Small intestine (tissue), 7 donors: ENCODE data around the gene CERK. TPM values are rescaled to one million over a fixed set of nuclear protein-coding genes. Genes with fewer than 3 reads are reported as not detected.

Source experiments
- DNase-seq, 2 donors: peaks; one replicate each; pipeline versions ENCODE4 v3.0.0 to v3.0.0-alpha.2; 2013
- FAIRE-seq: peaks from 2 replicates; lab custom pipeline; 2012; peaks lifted over from hg19 to GRCh38; lab: Jason Lieb, UNC
- H3K27ac ChIP-seq, 3 donors: one replicate each; pipeline ENCODE4 v1.5.1; 2013; ENCODE audit warnings: low read length in 2 of 3, mild to moderate bottlenecking in 2 of 3, control low read depth in 1 of 3, inconsistent platforms in 1 of 3, low read depth in 1 of 3, moderate library complexity in 1 of 3
- H3K27me3 ChIP-seq, 3 donors: one replicate each; pipeline ENCODE4 v1.6.1; 2013; ENCODE audit warnings: low read length in 3 of 3, inconsistent platforms in 1 of 3; ENCODE audit not compliant: control insufficient read depth in 3 of 3, insufficient read depth in 3 of 3
- H3K36me3 ChIP-seq, 3 donors: one replicate each; pipeline ENCODE4 v1.6.1; 2013; ENCODE audit warnings: low read length in 3 of 3, inconsistent platforms in 1 of 3, low read depth in 1 of 3, mild to moderate bottlenecking in 1 of 3, moderate library complexity in 1 of 3; ENCODE audit not compliant: control insufficient read depth in 3 of 3, insufficient read depth in 2 of 3
- H3K4me1 ChIP-seq, 3 donors: one replicate each; pipeline ENCODE4 v1.6.1; 2013; ENCODE audit warnings: low read length in 2 of 3, inconsistent platforms in 1 of 3, low read depth in 1 of 3, mild to moderate bottlenecking in 1 of 3, moderate library complexity in 1 of 3; ENCODE audit not compliant: control insufficient read depth in 3 of 3, insufficient read depth in 2 of 3
- H3K4me3 ChIP-seq, 3 donors: one replicate each; pipeline ENCODE4 v1.5.1; 2013; ENCODE audit warnings: low read length in 3 of 3, control low read depth in 1 of 3, inconsistent platforms in 1 of 3, low read depth in 1 of 3, mild to moderate bottlenecking in 1 of 3, moderate library complexity in 1 of 3
- H3K9me3 ChIP-seq, 2 donors: one replicate each; pipeline ENCODE4 v1.6.1; 2013; ENCODE audit warnings: low read depth in 1 of 2, low read length in 1 of 2; ENCODE audit not compliant: control insufficient read depth in 2 of 2, insufficient read depth in 1 of 2
- WGBS, 3 donors: extraction: QIAGEN DNeasy Blood & Tissue Kit; methylation state at CpG; one replicate each; pipeline ENCODE4 v1.1.7; 2013; 5-methylcytosine and 5-hydroxymethylcytosine counted together
- polyA plus RNA-seq, 4 donors: library from polyadenylated mRNA; stranded (reverse) in 3 of 4; unstranded in 1 of 4; fragments of 200-250 nt in 3 of 4; fragments of 120-200 nt in 1 of 4; gene quantifications; one replicate each; pipeline versions ENCODE4 v1.2.1 to v1.2.3, GENCODE V29; 2013
- donor health status: healthy with polysubstance abuse.
- donor health status: control.
- donor health status: control.
- donor health status: Bipolar disorder and iron deficiency.
- donor health status: healthy.

The CERK gene
- polyA plus RNA-seq, 4 donors, result 43.7 to 84.7 (median 59.7) TPM

DNA sequence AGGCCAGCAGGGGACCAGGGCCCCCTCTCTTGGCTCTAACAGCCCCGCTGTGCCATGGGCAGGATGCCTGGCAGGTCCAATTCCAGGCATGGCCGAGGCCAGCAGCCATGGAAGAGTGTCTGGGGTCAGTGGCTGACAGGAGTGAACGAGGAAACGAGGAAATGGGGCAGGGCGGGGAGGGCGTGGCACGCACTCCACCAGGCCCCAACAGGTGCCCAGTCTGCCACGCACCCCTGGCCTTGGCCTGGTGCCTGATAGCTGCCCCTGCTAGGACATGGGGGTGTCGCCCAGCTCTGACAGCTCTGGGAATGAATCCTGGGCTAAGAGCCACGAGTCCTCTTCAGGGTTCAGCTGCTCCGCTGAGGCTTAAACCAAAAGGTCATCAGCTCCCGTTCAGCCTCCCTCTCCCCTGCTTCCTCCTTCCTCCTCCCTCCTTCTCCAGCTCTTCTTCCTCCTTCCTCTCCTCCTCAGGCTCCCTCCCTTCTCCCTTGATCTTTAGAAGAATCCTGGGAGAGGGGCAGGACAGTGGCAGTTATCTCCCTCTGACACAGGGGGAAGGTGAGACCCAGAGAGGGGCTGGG, 12.9 kb upstream of the CERK start:
- H3K27ac ChIP-seq, result peak overlapping the region; percentile 52 to 85 (median 57)
- H3K9me3 ChIP-seq, result peaks cover 0 to 5% of the 10 kb centered on the region in 2 donors
- no peaks in the 10 kb centered on the region for H3K36me3 ChIP-seq
- peak; percentile 66 to 79 for DNase-seq
- no peak overlapping the region for H3K4me3 ChIP-seq
- peaks cover 21 to 45% (median 23%) of the 10 kb centered on the region in 3 donors for H3K4me1 ChIP-seq
- H3K27me3 ChIP-seq, result no peaks in the 10 kb centered on the region
- WGBS, 3 donors, result 9 to 46% (median 36%) methylated on average over 11 to 12 of the region's 12 CpGs
- no peak for FAIRE-seq

DNA sequence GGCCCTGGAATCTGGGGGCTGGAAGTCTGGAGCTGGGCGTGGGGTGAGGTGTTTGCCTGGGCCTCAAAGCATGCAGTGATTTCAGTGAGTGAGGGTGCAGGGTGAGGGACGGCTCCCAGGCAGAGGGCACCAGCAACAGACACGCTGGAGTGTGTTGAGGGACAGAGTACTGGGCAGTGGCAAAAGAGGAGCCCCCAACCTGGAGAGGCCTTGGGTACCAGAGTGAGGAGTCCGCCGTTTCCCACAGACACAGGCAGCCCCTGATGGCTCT, 12.4 kb upstream of the CERK start:
- Histone ChIP-seq H3K36me3 (no peaks in the 10 kb centered on the region), H3K9me3 (no peaks in the 10 kb centered on the region), H3K4me1 (peaks cover 21 to 45% (median 23%) of the 10 kb centered on the region in 3 donors), H3K4me3 (no peak overlapping the region), H3K27me3 (no peaks in the 10 kb centered on the region), H3K27ac (peak overlapping the region; percentile 36 to 85 (median 57))
- FAIRE-seq (no peak), DNase-seq (no peak)
- WGBS, 3 donors, result 42 to 72% (median 63%) methylated on average over 3 to 5 of the region's 5 CpGs

DNA sequence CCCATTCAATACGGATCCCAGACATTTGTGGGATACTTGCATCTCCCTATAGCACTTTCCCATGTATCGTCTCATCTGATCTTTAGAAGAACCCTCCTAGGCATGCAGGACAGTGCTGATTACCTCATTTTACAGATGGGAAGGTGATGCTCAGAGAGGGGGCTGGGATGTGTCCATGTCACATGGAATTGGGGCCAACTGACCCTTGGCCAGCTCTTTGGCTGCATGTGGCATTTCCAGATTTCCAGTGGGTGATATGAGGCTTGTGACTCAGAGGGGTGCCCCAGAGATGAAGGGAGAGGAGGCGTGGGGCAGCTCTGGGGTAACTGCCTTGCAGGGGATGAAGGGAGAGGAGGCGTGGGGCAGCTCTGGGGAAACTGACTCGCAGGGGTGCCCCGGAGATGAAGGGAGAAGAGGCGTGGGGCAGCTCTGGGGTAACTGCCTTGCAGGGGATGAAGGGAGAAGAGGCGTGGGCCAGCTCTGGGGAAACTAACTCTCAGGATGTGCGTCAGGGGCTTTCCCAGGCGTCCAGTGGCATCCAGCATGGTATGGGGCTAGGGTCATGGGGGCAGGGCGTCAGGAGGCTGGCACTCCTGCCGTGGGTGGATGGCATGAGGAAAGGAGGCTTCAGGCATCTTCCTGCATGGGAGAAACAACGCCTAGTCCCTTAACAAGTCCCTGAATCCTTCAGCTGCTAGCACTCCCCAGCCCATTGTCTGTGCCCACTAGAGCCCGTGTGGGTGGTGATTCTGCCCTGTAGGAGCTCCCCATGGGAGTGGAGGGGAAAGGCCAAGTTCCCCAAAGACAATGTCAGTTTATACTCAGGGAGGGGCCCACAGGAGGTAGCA, 11.9 kb upstream of the CERK start:
- H3K27ac ChIP-seq, result peak overlapping the region in 2 of 3 donors; percentile 57 to 85
- no peaks in the 10 kb centered on the region for H3K9me3 ChIP-seq
- WGBS, 3 donors, result 47 to 63% (median 51%) methylated on average over 14 of the region's 14 CpGs
- no peak for FAIRE-seq
- H3K36me3 ChIP-seq, result no peaks in the 10 kb centered on the region
- peaks cover 20 to 45% (median 23%) of the 10 kb centered on the region in 3 donors for H3K4me1 ChIP-seq
- no peak for DNase-seq
- H3K4me3 ChIP-seq, result no peak overlapping the region
- H3K27me3 ChIP-seq, result no peaks in the 10 kb centered on the region

DNA sequence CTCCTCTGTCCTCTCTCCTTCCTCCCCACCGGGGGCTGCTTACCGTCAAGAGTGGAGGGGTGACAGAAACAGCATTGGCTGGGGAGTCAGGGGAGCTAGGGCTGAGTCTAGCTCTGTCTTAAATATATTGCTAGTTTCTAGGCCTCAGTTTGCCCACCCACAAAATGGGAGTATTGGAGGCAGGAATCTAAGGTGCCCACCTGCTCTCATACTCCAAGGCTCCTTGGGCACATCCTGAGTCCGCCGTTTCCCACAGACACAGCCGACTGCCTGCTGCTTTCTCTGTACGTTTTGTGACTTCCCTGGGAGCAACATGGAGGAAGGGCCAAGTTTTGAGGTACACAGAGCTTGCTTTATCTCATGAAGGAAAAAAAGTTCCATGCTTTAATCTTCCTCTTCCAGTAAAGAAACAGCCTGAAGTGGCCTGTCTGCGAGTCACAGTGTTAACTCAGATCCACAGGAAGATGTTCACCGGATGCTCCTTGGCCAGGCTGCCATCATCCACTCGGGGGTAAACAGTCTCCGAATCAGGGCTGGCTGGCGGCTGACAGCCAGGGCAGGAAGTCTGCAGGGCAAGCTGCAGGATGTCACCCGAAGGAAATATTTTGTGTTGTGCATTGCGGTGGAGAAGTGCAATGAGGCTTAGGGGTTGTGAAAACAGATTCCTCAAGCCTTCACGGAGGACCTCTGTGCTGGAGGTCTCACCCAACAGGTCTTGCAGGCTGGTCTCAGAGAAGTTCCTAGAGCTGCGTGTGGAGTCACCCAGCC, 11.0 kb upstream of the CERK start:
- FAIRE-seq (no peak), DNase-seq (no peak)
- peak overlapping the region; percentile 30 to 85 (median 57) for H3K27ac ChIP-seq
- H3K36me3 ChIP-seq, result no peaks in the 10 kb centered on the region
- no peak overlapping the region for H3K4me3 ChIP-seq
- H3K4me1 ChIP-seq, result peaks cover 18 to 50% (median 23%) of the 10 kb centered on the region in 3 donors
- H3K9me3 ChIP-seq, result no peaks in the 10 kb centered on the region
- 39 to 71% (median 54%) methylated on average over 15 of the region's 15 CpGs for WGBS, 3 donors
- no peaks in the 10 kb centered on the region for H3K27me3 ChIP-seq

DNA sequence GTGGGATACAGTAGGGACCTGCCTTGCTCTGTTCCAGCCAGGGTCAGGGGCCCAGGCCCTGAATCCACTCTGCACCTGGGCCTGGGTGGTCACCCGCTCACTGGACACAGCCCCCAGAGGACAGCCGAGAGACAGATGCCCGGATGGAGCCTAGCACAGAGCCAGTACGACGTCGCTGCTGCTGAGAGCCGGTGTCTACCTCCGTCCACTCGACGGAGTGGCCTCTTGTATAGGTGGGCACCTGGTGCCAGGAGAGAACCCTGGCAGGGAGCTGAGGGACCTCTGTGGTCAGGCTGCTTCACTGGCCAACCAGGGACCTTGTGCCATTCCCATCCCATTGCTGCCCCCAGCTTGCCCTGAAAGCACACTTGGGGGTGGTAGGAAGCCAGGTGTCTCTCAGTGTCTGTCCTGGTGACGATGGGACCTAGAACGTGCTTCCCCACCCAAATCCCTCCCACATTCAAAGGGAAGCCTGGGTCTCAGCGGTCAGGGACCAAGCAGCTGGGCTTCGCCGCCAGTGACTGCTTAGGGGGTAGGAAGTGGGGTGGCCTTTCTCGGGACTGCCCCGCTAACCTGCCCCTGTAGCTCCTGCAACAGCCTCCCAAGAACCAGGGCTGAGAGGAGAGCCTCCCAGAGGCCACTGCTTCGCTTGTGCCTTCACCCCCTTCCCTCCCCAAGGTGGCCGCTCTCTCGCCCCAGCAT, 10.3 kb upstream of the CERK start:
- H3K27ac ChIP-seq, result peak overlapping the region in 2 of 3 donors; percentile 30 to 85
- no peaks in the 10 kb centered on the region for H3K36me3 ChIP-seq
- H3K9me3 ChIP-seq, result no peaks in the 10 kb centered on the region
- 90 to 94% (median 92%) methylated on average over 17 to 20 of the region's 20 CpGs for WGBS, 3 donors
- H3K4me1 ChIP-seq, result peaks cover 18 to 45% (median 20%) of the 10 kb centered on the region in 3 donors
- no peaks in the 10 kb centered on the region for H3K27me3 ChIP-seq
- no peak overlapping the region for H3K4me3 ChIP-seq
- DNase-seq, result no peak
- no peak for FAIRE-seq

DNA sequence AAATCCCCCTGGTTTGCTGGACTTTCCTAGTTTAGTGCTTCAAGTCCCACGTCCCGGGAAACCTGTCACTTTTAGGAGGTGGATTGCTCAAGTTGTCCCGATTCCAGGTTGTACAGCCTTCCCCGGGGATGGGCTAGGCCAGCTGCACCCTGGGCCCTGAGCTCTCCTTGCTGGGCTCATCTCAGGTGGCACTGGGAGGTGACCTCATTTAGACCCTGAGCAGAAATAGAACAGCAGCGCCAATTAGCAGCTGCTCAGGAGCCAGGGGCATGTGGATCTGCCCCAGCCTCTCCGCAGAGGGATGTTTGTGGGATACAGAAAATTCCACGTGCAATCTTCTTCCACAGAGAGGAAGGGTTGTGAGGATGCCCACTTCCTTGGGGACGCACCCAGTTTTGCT, 9.6 kb upstream of the CERK start:
- H3K4me1 ChIP-seq, result peaks cover 17 to 49% (median 18%) of the 10 kb centered on the region in 3 donors
- no peak for FAIRE-seq

DNA sequence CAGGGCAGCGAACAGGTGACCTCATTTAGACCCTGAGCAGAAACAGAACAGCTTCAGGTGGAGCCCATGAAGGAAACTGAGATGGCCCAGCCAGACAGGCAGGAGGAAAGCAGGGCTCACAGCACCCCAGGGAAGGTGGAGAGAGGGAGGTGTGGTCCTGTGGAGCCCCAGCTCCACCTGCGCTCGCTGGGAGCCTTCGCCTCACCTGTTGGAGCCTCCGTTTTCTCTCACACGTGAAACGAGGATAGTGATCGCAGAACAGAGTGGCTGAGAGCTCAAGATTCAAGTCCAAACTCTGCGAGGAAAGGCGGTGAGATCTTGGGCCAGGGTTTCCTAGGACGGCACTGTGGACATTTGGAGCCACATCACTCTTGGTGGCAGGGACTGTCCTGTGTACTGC, 8.6 kb upstream of the CERK start:
- Histone ChIP-seq H3K27ac (peak overlapping the region in 1 of 3 donors; percentile 14), H3K36me3 (peaks cover 0 to under 1% (median 0%) of the 10 kb centered on the region in 3 donors), H3K4me1 (peaks cover 18 to 58% (median 21%) of the 10 kb centered on the region in 3 donors), H3K4me3 (no peak overlapping the region), H3K27me3 (no peaks in the 10 kb centered on the region), H3K9me3 (peaks cover 0 to 3% of the 10 kb centered on the region in 2 donors)
- WGBS, 3 donors, result 31 to 84% (median 74%) methylated on average over 10 to 11 of the region's 11 CpGs
- DNase-seq (no peak), FAIRE-seq (no peak)

More for the DNA sequence above, 9.6 kb upstream of the CERK start:
- no peak for DNase-seq
- 47 to 79% (median 58%) methylated on average over 8 of the region's 8 CpGs for WGBS, 3 donors
- H3K4me3 ChIP-seq, result no peak overlapping the region
- no peak overlapping the region for H3K27ac ChIP-seq
- H3K36me3 ChIP-seq, result no peaks in the 10 kb centered on the region
- peaks cover 0 to 3% of the 10 kb centered on the region in 2 donors for H3K9me3 ChIP-seq
- H3K27me3 ChIP-seq, result no peaks in the 10 kb centered on the region

DNA sequence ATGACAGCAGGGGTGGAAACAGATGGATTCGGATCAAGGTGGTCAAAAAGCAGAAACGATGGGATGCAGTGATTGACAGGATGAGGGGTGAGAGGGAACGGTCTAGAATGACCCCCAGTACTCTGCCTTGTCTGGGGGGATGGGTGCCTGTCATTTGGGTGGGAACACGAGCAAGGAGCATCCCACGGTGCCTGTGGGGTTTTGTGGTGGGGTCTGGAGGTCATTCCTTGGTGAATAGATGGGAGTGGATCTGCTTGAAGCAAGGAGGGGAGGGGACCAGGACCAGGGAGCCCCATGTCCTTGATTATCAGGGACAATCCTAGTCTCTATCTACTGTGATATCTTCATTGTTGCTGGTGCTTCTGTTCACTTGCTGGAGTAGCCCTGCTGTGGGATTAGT, 8.1 kb upstream of the CERK start:
- H3K27ac ChIP-seq, result peak overlapping the region in 1 of 3 donors; percentile 14
- DNase-seq (no peak), FAIRE-seq (no peak)
- H3K36me3 ChIP-seq, result peaks cover 0 to 5% (median 0%) of the 10 kb centered on the region in 3 donors
- WGBS, 3 donors, result 75 to 80% (median 78%) methylated on average over 5 of the region's 5 CpGs
- no peak overlapping the region for H3K4me3 ChIP-seq
- H3K4me1 ChIP-seq, result peaks cover 15 to 58% (median 18%) of the 10 kb centered on the region in 3 donors
- H3K27me3 ChIP-seq, result no peaks in the 10 kb centered on the region
- peaks cover 0 to 3% of the 10 kb centered on the region in 2 donors for H3K9me3 ChIP-seq
